Tibial artery (tissue), 4 donors: ENCODE data around the gene SUCLG2.

Experiments used
- DNase-seq, 2 donors: peaks; one replicate each; pipeline ENCODE4 v3.0.0-alpha.2; 2019
- H3K27ac ChIP-seq, 2 donors: fragments of 200-600 bp; sonication (generic) in 1 of 2; 1 replicate in 1 of 2; 2 replicates in 1 of 2; pipeline ENCODE4 v1.5.1; 2018 to 2019; ENCODE audit warnings: mild to moderate bottlenecking in 1 of 2
- H3K27me3 ChIP-seq, 2 donors: fragments of 200-600 bp; sonication (generic) in 1 of 2; one replicate each; pipeline versions ENCODE4 v1.5.1 to v1.6.0; 2016 to 2019
- H3K36me3 ChIP-seq, 3 donors: fragments of 200-600 bp; sonication (generic) in 2 of 3; one replicate each; pipeline ENCODE4 v1.5.1; 2016 to 2019; ENCODE audit warnings: mild to moderate bottlenecking in 2 of 3
- H3K4me1 ChIP-seq, 4 donors: fragments of 200-600 bp; sonication (generic) in 2 of 4; 1 replicate in 3 of 4; 2 replicates in 1 of 4; pipeline ENCODE4 v1.5.1; 2016 to 2019
- H3K4me3 ChIP-seq, 2 donors: fragments of 200-600 bp; sonication (generic) in 1 of 2; 1 replicate in 1 of 2; 2 replicates in 1 of 2; pipeline ENCODE4 v1.5.1; 2018 to 2019; ENCODE audit warnings: mild to moderate bottlenecking in 2 of 2
- H3K9me3 ChIP-seq, 3 donors: fragments of 200-600 bp; sonication (generic) in 1 of 3; one replicate each; pipeline ENCODE4 v1.5.1; 2016 to 2019
- CTCF ChIP-seq, 2 experiments: fragments of 200-600 bp in 1 of 2; fragments of 450-650 bp in 1 of 2; IDR thresholded peaks; one replicate each; pipeline ENCODE4 v1.5.1; 2017 to 2019; ENCODE audit warnings: antibody characterized with exemption in 2 of 2, mild to moderate bottlenecking in 1 of 2, moderate library complexity in 1 of 2
- intact Hi-C: fragments of 100-400 bp; cut with DNase I; formaldehyde crosslinking; loops from one replicate; pipeline ENCODE4 v1.15.0; 2023; ENCODE audit warnings: low total_unique reads

The SUCLG2 gene

DNA sequence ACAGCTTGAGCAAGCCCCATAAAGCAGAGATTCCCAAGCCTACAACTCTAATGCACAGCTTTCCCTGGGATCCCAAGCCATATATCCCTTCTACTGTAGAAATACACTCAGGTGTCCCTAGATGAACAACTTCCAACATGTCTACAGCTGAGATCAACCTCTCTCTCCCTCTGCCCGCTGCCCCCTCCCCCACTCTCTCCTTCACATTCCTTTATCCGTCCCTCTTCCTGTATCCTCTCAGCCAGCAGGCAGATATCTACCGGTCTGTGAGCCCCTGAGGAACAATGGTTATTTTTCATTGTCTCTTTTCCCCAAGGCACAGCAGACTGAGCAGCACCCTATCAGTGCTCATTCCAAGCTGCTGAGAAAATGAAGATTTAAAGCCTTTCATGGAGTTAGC is 138.6 kb downstream of the SUCLG2 start:
- H3K4me3 ChIP-seq = no peak overlapping the region
- DNase-seq = no peak
- no peaks in the 10 kb centered on the region for H3K4me1 ChIP-seq
- no peak overlapping the region for H3K27ac ChIP-seq
- no peak for TF ChIP-seq CTCF (IDR thresholded peaks at IDR 0.05)
- no peaks in the 10 kb centered on the region for H3K9me3 ChIP-seq
- no peaks in the 10 kb centered on the region for H3K27me3 ChIP-seq
- H3K36me3 ChIP-seq = peaks cover 5 to 31% (median 25%) of the 10 kb centered on the region in 3 donors
- intact Hi-C loops = no loop called here

GRCh38 chr3:67509471-67510075 is 144.8 kb downstream of the SUCLG2 start:
- TF ChIP-seq CTCF (IDR thresholded peaks at IDR 0.05) = no peak
- intact Hi-C loops = no loop called here
- H3K9me3 ChIP-seq = no peaks in the 10 kb centered on the region
- no peaks in the 10 kb centered on the region for H3K4me1 ChIP-seq
- H3K27ac ChIP-seq = no peak overlapping the region
- no peak overlapping the region for H3K4me3 ChIP-seq
- H3K36me3 ChIP-seq = peaks cover 1 to 28% (median 20%) of the 10 kb centered on the region in 3 donors
- H3K27me3 ChIP-seq = no peaks in the 10 kb centered on the region
- no peak for DNase-seq

GRCh38 chr3:67507584-67507983 is 146.8 kb downstream of the SUCLG2 start:
- no peaks in the 10 kb centered on the region for H3K27me3 ChIP-seq
- H3K4me1 ChIP-seq = no peaks in the 10 kb centered on the region
- H3K27ac ChIP-seq = no peak overlapping the region
- H3K36me3 ChIP-seq = peaks cover 9 to 24% (median 19%) of the 10 kb centered on the region in 3 donors
- no peak for DNase-seq
- TF ChIP-seq CTCF (IDR thresholded peaks at IDR 0.05) = no peak
- H3K4me3 ChIP-seq = no peak overlapping the region
- no peaks in the 10 kb centered on the region for H3K9me3 ChIP-seq
- intact Hi-C loops = no loop called here

GRCh38 chr3:67500709-67501108 is 153.7 kb downstream of the SUCLG2 start:
- no peak for TF ChIP-seq CTCF (IDR thresholded peaks at IDR 0.05)
- Histone ChIP-seq H3K4me3 (no peak overlapping the region), H3K4me1 (peaks cover 0 to 15% (median 0%) of the 10 kb centered on the region in 4 donors), H3K27ac (no peak overlapping the region), H3K9me3 (no peaks in the 10 kb centered on the region), H3K36me3 (peaks cover 2 to 12% (median 10%) of the 10 kb centered on the region in 3 donors), H3K27me3 (no peaks in the 10 kb centered on the region)
- intact Hi-C loops = no loop called here
- DNase-seq = no peak

GRCh38 chr3:67497746-67498145 is 156.7 kb downstream of the SUCLG2 start:
- Histone ChIP-seq H3K27me3 (no peaks in the 10 kb centered on the region), H3K36me3 (peaks cover 12 to 23% (median 18%) of the 10 kb centered on the region in 3 donors), H3K27ac (no peak overlapping the region), H3K9me3 (no peaks in the 10 kb centered on the region), H3K4me3 (no peak overlapping the region), H3K4me1 (peaks cover 0 to 15% (median 0%) of the 10 kb centered on the region in 4 donors)
- DNase-seq = no peak
- TF ChIP-seq CTCF (IDR thresholded peaks at IDR 0.05) = no peak
- intact Hi-C loops = no loop called here
